HG03097 (cell line): ENCODE measurements around the gene CCDC74B.
"Not testable (repeated sequence)": the region's sequence is repeated elsewhere in the genome, so short reads cannot be mapped to it uniquely, and the experiment has no call there.

Experiments used
- ATAC-seq: cut with Tn5 transposase; IDR thresholded peaks from one replicate; pipeline ENCODE4 v1.9.1; 2021; ENCODE audit not compliant: unreplicated experiment, low FRiP score

CCDC74B gene

DNA sequence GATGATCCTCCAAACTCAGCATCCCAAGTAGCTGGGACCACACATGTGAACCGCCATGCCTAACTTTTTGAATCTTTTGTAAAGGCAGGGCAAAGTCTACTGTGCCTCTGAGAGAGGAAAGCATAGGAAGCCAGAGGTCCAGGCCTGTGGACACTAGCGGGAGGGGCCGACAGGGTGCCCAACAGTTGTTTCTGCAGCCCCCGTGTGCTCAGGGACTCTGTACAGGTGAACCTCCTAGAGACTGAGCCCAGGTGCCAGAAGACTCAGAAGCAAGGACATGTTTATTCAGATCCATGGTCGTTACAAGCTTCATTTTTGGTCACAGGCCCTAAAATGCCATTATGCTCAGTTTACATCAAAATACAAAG is 6.2 kb upstream of the CCDC74B start:
- not testable (repeated sequence) for ATAC-seq

DNA sequence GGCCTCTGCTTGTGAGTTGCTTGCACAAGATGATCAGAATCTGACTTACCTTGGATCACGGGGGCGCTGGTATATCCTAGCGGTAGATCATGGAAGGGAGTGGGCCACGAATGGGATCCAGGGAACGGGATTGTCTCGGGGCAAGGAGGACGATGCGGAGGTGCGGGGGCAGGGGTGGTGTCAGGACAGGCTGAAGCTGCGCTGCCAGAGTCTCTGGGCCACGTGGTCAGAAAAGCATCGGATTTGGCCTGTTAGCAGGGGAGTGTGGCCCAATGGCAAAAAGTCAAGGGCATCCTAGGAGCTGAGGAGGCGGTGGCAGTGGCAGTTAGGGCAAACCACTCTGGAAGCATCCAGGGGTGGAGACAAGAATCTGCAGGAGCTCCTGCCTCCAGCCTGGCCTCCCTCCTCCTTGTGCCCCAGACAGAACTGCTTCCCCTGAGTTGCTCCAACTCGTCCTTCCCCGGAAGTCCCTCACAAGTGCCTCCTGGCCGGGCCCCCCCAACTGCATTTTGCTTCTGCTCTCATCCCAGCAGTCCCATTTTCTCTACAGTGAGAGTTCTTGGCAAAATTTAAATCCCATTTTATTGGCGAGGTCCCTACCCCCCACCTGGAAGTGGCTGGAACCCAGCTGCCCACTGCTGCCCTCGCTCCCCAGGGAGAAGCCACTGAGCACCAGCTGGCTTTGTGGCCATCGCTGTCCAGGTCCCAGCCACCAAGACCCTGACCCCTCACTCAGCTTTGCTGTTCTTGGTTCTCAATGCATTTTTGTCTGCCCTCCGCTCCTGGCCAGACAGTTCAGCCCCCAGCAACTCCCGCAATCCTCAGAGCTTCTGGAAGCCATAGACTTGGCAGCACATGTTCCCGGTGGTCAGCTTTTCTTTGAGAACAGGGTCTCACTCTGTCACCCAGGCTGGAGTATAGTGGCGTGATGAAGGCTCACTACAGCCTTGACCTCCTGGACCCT is 5.6 kb upstream of the CCDC74B start:
- no peak for ATAC-seq

DNA sequence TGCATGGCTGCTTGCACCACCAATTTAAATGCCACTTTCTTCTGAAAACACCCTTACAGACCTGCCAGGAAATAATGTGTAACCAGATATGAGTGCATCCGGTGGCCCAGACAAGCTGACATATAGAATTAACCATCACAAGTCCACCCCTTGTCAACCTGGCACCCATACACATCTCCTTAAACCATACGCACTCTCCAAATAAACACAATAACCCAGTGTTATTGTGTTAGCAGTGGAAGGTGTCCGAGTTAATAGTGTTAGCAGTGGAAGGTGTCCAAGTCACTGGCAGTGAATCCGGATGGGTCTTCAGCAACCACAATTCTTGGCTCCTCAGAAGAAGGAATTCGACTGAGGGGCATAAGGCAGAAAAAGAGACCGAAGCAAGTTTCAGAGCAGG is 3.6 kb upstream of the CCDC74B start:
- ATAC-seq = not testable (repeated sequence)

DNA sequence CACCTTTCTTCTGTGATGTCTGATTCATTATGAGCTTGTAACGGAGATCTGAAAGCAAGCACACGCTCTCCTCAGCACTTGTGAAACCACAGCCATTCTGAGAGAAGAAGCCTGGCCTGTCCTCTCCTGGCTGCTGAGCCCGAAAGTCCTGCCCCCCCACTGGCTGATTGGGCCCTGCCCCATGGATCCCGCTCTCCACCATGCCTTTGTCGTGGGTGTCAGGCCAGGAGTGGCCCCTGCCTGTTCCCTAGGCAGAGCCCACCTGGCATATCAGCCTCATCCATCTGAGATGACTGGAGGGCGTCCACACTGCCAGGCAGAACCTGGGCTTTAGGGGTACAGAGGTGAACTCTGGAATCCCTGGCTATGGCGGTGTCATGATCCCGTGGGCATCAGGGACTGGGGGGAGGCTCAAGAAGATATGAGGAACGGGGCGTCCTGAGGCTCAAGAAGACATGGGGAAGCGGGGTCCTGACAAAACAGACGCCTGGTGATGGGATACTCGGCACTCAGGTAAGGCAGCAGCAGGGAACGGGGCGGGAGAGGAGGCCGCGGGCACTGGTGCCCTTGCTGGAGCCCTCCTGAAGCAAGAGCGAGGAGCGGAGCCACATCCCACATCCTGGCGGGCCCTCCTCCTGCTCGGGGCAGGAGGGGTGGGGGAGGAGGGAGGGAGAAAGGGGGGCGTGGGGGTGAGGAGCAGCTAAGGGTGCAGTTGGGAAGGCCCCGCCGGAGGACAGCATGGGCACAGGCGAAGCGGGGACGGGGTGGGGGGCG is 1.5 kb downstream of the CCDC74B start:
- ATAC-seq = not testable (repeated sequence)

DNA sequence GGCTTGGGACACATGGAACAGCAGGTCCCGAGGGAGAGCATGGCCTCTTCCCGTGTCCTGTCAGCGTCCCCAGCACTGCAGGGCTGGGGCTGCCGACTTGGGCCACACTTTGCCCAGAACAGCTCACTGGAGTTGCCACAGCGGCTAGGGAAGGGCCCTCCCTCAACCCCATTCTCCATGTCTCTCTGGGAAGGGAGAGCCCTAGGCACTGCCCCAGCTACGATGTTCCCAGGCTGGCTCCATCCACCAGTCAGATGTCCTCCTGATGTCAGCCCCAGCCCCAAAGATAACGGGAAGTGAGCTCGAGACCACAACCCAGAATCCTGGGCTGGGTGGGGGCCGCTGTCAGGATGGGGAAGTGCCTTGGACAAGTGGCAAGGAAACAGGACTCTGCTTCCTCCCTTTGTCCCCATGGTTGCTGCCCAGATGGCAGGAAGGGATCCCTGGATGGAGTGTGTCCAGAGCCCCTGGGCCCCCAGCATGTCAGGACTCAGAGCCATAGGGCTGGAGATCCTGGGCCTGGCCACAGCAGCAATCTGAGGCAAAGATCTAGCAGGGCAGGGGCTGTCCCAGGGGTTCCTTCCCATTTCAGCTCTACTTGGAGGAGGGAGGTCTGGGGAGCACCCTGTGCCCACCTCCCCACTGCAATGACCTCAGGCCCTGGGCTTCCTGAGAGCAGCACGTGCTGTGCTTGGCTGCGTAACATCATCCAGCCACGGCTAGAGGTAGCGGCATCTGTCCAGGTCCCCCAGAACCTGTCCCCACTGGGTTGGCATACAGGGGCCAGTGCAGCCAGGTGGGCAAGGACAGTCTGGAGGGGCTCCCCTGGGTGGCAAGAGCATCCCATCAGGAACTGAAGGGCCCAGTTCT is 2.3 kb downstream of the CCDC74B start:
- not testable (repeated sequence) for ATAC-seq

DNA sequence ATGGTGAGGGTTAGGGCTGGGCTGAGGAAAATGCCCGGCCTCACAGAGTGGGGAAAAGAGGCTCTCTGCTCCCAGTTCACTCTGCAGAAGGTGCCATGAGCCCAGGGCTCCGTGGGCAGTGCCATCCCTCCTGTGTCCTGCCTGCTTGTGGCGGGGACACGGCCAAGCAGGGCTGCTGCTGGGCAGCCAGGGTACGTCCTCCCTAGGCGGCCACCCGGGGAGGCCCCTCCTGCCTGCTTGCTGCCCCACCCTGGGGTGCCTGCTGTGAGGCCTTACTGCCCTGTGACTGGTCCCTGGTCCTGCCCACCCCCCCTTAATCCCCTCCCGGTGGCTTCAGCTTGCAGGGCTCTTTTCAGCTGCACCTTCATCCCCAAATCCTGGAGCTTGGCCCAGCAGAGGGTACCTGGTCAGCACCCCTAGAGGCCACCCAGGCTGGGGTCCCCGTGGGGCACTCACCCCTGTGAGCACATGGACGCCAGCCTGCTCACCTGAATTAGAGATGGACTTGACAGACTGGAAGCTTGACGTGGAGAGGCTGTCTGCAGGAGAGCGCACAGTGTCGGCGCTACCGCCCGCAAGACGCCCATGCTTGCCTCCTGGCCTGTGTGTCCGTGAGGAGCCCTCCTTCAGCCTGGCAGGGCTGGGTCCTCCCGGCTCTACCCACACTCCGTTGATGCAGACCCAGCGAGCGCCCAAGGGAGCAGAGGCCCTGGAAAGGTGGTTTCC is 3.1 kb downstream of the CCDC74B start:
- not testable (repeated sequence) for ATAC-seq

DNA sequence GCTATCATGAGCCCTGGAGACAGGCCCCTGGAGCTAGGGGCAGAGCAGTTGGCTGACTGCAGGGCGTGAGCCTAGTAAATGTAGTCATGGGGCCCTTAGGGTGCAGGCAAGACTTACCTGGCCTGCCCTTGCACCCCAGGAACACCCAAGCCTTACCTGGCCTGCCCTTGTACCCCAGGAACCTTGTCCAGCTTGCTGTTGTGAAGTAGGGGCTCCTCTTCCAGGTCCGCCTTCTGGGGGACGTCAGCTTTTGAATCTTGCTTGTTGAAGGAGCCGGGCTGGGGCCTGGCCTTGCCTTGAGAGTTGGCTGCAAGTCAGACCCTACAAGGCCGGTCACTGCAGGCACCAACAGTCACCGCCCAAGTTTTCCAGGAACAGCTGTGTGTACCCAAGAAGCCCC is 3.9 kb downstream of the CCDC74B start:
- not testable (repeated sequence) for ATAC-seq

DNA sequence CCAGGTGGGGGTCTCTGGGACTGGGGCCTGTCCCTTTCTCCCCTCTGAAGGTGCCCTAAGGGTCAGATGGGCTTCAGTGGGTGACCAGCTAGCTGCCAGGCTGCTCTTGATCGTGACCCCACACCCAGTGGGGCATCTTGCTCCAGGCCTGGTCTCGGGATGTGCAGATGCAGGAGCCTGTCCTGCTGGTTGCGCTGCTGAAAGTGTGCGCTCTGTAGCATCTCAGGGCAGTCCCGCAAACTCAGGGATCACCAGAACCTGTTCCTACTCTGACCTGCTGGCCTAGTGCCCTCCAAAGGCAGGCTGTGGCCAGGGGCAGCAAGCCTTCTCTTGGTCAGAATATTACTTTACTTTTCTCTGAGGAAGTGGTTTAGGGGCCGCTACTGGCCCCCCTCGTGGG is 4.4 kb downstream of the CCDC74B start:
- not testable (repeated sequence) for ATAC-seq

DNA sequence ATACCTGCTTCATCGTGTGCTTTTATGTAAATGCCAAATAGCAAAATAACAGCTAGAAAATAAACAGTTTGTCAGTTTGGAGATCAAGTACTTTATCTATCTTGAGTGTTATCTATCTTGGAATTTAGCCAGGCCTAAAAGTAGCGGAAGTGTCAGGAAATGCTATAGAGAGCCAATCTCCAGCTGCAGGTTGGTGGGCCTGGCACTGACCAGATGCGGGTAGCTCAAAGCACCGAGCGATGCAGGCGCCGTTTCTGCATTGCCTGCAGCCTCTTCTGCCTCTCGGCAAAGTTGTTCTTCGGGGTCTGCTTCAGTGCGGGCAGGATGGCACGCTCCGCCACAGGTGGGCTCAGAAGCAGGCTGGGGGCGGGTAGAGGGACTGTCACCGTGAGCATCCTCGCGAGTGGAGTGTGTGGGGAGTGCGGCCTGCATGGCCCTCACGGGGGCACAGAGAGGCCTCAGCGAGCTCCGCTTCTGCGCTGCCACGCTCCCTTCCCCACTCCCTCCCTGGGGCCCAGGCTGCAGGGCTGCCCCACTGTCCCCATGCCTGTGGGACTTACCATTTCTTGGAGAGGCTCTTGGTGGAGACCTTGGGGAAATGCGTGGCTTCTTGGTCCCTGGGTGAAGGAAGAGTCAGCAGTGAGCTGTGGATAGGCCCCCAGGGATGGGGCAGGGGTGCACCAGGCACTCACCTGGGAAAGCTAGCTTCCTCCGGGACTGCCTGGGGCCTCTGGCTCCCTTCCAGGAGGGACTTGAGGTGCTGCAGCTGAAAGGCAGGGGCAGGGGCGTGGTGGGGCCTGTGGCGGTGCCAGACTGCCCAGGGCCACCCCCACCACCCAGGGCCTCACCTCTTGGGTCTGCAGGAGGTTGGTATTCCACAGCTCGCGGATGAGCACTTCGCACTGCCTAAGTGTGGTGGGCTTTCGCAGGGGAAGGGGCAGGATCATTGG is 5.3 kb downstream of the CCDC74B start:
- not testable (repeated sequence) for ATAC-seq

DNA sequence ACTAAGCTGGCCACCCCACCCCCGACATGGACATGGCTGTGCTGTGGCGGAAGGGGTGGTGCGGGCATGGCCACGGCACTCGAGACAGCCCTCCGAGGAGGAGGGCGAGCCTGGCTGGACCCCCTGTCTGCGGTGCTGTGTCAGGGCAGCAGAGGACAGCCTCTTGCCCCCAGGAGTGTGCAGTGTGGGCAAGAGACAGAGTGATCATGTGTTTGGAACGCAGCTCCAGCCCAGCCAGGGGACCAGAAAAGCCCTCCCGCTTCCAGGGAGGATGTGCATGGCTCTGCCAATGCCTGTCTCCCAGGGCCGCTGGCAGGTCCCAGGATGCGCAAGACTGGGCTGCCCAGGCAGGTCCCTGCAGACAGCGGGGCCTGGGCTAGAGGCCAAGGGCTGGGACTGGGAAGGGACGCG is 6.1 kb downstream of the CCDC74B start:
- not testable (repeated sequence) for ATAC-seq

DNA sequence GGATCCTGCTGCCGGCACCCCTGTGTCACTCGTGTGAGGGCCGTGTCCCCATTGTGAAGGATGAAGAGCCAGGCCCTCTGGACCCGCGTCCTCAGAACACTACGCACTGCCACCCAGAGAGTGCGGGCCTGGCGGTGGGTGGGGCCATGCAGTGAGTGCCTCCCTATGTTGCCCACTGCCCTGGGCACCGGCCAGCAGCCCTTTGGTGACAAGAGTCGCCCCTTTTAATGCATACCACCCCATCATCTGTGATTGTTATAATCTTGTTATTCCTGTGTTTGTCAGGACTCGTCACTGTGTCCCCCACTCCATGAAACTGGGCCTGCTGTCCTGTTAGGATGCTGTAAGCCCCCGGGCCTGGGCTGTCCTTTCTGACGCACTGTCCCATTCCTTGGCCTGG is 6.6 kb downstream of the CCDC74B start:
- not testable (repeated sequence) for ATAC-seq

DNA sequence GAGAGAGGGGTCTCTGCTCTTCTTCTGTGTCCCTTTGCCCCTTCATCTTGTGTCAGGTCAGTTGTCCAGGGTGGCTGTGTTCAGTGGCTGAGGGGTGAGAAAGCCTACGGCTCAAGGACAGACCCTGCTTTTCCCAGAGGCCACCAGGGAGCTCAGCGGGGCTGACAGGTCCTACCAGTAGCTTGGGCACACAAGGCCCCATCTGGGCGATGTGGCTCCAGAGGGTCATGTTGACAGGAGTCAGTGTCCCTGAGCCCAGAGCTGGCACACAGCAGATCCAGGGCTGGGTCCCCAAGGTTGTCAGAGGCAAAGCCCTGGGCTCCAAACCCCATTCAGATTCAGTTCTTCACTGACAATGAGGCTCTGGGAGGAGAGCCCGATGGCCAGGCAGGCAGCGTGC is 7.8 kb downstream of the CCDC74B start:
- not testable (repeated sequence) for ATAC-seq

DNA sequence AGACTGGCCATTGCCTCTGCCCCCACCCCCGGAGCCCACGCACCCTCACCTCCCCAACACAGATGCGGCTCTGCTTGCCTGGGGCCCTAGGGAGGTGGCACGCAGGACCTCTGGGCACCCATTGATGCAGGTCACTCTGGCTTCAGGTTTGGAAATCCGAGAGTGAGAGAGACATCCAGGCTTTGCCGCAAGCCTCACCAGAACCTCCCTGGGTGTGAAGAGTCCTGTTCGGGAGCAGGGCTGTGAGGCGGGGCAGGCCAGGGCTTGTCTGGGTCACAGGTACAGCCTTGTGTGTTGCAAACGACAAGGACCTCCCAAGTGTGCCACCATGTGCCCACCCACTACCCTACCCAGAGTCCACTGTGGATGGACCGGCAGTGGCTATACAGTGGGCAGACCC is 8.4 kb downstream of the CCDC74B start:
- ATAC-seq = not testable (repeated sequence)

DNA sequence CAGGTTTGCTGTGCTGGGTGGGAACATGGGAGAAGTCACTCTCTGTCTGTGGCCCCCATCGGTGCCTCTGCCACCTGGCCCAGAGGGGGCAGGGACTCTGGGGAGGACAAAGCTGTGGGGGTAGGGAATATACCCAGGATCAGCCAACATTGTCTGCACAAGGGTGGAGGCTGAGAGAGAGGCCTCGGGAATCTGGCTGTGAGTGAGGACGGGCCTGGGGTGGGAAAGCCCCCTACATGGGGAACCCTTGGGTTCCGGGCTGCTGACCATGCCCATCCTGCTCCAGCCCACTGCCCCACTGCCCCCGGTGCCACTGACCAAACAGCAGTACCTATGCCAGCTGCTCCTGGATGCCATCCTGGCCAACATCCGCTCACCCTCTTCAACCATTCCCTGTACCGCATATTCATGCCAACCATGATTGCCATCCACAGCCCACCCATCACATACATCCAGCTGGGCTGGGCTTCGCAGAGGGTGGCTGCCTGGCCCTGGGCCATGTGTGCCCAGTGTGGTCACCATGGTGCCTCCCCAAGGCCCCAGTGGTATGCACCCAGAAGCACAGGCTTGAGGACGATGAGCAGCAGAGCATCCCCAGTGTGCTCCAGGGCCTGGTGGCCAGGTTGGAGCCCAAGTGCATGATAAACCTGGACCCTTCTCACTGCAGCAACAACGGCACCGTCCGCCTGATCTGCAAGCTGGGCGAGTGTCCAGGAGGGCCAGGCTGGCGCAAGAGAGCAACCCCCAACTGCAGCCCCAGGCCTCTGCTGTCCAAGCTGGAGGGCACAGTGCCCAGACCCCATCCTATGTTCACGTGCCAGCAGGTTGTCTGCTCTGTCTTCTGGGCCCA is 9.0 kb downstream of the CCDC74B start:
- ATAC-seq = no peak

DNA sequence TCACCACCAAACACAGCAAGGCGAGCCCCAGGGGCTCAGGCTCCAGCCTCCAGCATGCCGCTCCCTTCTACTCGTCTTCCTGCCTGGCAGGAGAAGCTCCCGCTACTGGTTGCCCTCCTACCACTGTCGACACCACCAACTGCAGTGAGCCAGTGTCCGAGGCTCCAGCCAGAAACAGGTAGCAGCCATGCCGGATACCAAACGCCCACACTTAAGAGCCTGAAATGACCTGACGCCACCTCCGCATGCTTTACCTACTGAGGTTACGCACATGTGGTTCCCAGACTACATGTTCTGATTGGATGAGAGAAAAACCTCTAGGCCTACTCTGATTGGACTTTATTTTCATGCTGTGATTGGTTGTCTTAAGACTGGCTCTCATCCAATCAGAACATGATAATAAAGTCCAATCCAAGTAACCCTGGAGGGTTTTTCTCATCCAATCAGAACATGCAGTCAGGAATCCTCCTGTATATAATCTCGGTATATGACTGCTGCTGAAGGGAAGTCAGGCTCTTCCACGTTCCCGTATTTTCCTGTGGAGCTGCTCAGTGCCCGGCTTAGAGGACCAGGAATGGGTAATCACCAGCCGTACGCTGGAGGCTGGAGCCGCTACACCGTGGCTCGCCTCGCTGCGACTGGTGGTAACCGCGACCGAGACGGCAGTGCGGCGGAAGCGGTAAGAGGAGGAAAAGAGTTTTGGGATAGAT is 15.6 kb downstream of the CCDC74B start, which contains the start of gene POTEF:
Gene POTEF, minus strand, starts transcription at position 103 of the 710 bp plus-strand sequence. CDS start 8,707 bp downstream, outside the sequence.
- ATAC-seq = not testable (repeated sequence)

DNA sequence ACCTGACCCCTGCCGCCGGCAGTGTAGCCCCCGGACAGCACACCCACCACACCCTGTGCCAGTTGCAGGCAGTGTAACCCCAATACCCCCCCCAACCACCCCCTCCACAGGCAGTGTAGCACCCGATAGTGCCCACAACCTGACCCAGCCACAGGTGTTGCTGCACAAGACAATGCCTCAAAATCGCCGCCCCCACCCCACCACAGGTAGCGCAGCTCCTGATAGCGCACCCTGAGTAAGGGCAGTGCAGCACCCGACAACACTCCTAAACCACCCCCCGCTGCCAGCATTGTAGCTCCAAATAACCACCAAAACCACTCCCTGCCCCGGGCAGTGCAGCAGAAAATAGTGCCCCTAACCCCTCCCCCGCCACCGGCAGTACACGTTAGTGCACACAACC is 16.4 kb downstream of the CCDC74B start:
- ATAC-seq = not testable (repeated sequence)

DNA sequence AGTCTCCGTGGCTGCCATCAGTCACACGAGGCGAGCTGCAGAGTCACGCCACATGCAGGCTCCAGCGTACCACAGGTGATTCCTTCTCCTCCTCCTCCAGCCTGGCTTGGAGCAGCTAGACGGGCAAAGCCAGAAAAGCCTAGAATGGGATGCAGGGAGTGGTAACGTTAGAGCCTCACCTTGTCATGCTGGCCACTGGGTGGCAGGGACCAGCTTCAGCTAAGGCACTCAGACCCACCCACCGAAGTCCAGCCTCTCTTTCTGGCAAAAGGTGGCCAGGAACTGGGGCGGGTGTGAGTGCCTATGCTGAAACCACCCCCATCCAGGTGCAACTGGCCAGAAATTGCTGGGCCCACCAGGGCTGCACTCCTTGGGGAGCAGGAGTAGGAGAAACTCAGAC is 17.2 kb downstream of the CCDC74B start:
- ATAC-seq = not testable (repeated sequence)
